SK-N-SH (cell line): Measurements from ENCODE around the gene DNAJB11. TPM values are rescaled to one million over a fixed set of nuclear protein-coding genes. Genes with fewer than 3 reads are reported as not detected.

Source experiments
- CTCF ChIA-PET: fragments of 300-600, 350-600 bp; formaldehyde crosslinking; extraction: SDS; loops from one replicate; lab custom pipeline; 2021; lab: Yijun Ruan, JAX
- POLR2A ChIA-PET: fragments of 350-600 bp; sonication (Branson Sonifier 250); formaldehyde crosslinking; extraction: SDS; loops from one replicate; lab custom pipeline; 2020; ENCODE audit warnings: antibody characterized with exemption, inconsistent platforms; lab: Yijun Ruan, JAX
- DNase-seq: peaks from one replicate; pipeline ENCODE4 v3.0.0; 2012
- H2AFZ ChIP-seq: fragments of 200-600 bp; sonication (generic); 2 replicates; pipeline ENCODE4 v1.8.1; 2016; ENCODE audit warnings: antibody characterized with exemption, mild to moderate bottlenecking, low read depth
- H3F3A ChIP-seq: fragments of 200-600 bp; sonication (generic); replicated peaks from 2 replicates; pipeline ENCODE3; 2016; ENCODE audit warnings: antibody characterized with exemption, mild to moderate bottlenecking; ENCODE audit not compliant: insufficient read depth
- H3K27ac ChIP-seq, 2 experiments: fragments of 200-500 bp in 1 of 2; fragments of 200-600 bp in 1 of 2; sonication (Bioruptor generic) in 1 of 2; sonication (generic), shearing (Covaris generic) in 1 of 2; 2 replicates each; pipeline versions ENCODE4 v1.5.1 to v1.6.1; 2014 to 2016; ENCODE audit warnings: low read depth in 2 of 2, inconsistent platforms in 1 of 2, low read length in 1 of 2, mild to moderate bottlenecking in 1 of 2, mixed read lengths in 1 of 2
- H3K27me3 ChIP-seq: fragments of 200-600 bp; sonication (generic), shearing (Covaris generic); 2 replicates; pipeline ENCODE4 v1.6.1; 2016; ENCODE audit warnings: mixed run types; ENCODE audit not compliant: insufficient read depth
- H3K36me3 ChIP-seq, 2 experiments: fragments of 200-500 bp in 1 of 2; fragments of 200-600 bp in 1 of 2; sonication (Bioruptor generic) in 1 of 2; sonication (generic) in 1 of 2; replicated peaks in 1 of 2; 2 replicates each; pipeline versions ENCODE3 to v1.5.1; 2014 to 2016; ENCODE audit warnings: low read length in 1 of 2, mild to moderate bottlenecking in 1 of 2; ENCODE audit not compliant: insufficient read depth in 2 of 2, control insufficient read depth in 1 of 2
- H3K4me1 ChIP-seq, 2 experiments: fragments of 200-500 bp in 1 of 2; fragments of 200-600 bp in 1 of 2; sonication (Bioruptor generic) in 1 of 2; sonication (generic), shearing (Covaris generic) in 1 of 2; 2 replicates each; pipeline versions ENCODE4 v1.5.1 to v1.6.1; 2014 to 2016; ENCODE audit warnings: low read depth in 1 of 2, low read length in 1 of 2, mixed run types in 1 of 2; ENCODE audit not compliant: insufficient read depth in 2 of 2, control insufficient read depth in 1 of 2
- H3K4me2 ChIP-seq: fragments of 200-600 bp; sonication (generic), shearing (Covaris generic); 2 replicates; pipeline ENCODE4 v1.6.1; 2017; ENCODE audit warnings: mixed run types
- H3K4me3 ChIP-seq, 2 experiments: fragments of 200-500 bp in 1 of 2; fragments of 200-600 bp in 1 of 2; sonication (Bioruptor generic) in 1 of 2; sonication (generic), shearing (Covaris generic) in 1 of 2; 2 replicates each; pipeline versions ENCODE4 v1.5.1 to v1.8.1; 2014 to 2016; ENCODE audit warnings: low read depth in 2 of 2, inconsistent platforms in 1 of 2, low read length in 1 of 2, mild to moderate bottlenecking in 1 of 2, mixed read lengths in 1 of 2, moderate library complexity in 1 of 2
- H3K79me2 ChIP-seq: fragments of 200-600 bp; sonication (generic); 2 replicates; pipeline ENCODE4 v1.8.1; 2017; ENCODE audit warnings: mild to moderate bottlenecking; ENCODE audit not compliant: insufficient read depth
- H3K9ac ChIP-seq: fragments of 200-600 bp; sonication (generic); 2 replicates; pipeline ENCODE4 v1.6.1; 2017; ENCODE audit warnings: mixed run types
- H3K9me2 ChIP-seq: fragments of 200-600 bp; sonication (generic); 2 replicates; pipeline ENCODE4 v1.6.1; 2017; ENCODE audit warnings: mixed run types
- H3K9me3 ChIP-seq: fragments of 200-600 bp; sonication (generic); 2 replicates; pipeline ENCODE4 v1.6.1; 2017; ENCODE audit warnings: mixed run types, mild to moderate bottlenecking, moderate library complexity
- H4K20me1 ChIP-seq: fragments of 200-600 bp; sonication (generic); 2 replicates; pipeline ENCODE4 v1.6.1; 2017; ENCODE audit warnings: mild to moderate bottlenecking, mixed run types; ENCODE audit not compliant: insufficient read depth
- CTCF ChIP-seq: fragments of 200-600 bp; sonication (generic); IDR thresholded peaks from 2 replicates; pipeline ENCODE4 v1.6.1; 2017; ENCODE audit warnings: antibody characterized with exemption, mild to moderate bottlenecking, moderate library complexity
- ELF1 ChIP-seq: IDR thresholded peaks from 2 replicates; pipeline ENCODE4 v1.4.0; 2012
- EP300 ChIP-seq, 2 experiments: IDR thresholded peaks; 2 replicates each; pipeline versions ENCODE4 v1.4.0 to v1.6.1; 2012; ENCODE audit warnings: borderline replicate concordance in 1 of 2, low read depth in 1 of 2, low read length in 1 of 2
- EZH2phosphoT487 ChIP-seq: fragments of 200-600 bp; sonication (generic); IDR thresholded peaks from 2 replicates; pipeline ENCODE4 v1.6.1; 2017; ENCODE audit warnings: low read depth, mixed run types, mild to moderate bottlenecking, antibody characterized with exemption, moderate library complexity, borderline replicate concordance
- JUND ChIP-seq: IDR thresholded peaks from 2 replicates; pipeline ENCODE4 v1.4.0; 2012
- MEF2A ChIP-seq: IDR thresholded peaks from 2 replicates; pipeline ENCODE4 v1.4.0; 2012; ENCODE audit warnings: low read depth, borderline replicate concordance
- NRF1 ChIP-seq: IDR thresholded peaks from 2 replicates; pipeline ENCODE4 v1.6.1; 2012; ENCODE audit warnings: low read depth, mild to moderate bottlenecking, low read length
- RAD21 ChIP-seq: IDR thresholded peaks from 2 replicates; pipeline ENCODE4 v1.6.1; 2012; ENCODE audit warnings: mild to moderate bottlenecking, low read length
- RXRA ChIP-seq: IDR thresholded peaks from 2 replicates; pipeline ENCODE4 v1.4.0; 2012; ENCODE audit warnings: low read depth, mild to moderate bottlenecking, borderline replicate concordance
- SMC3 ChIP-seq: IDR thresholded peaks from 2 replicates; pipeline ENCODE4 v1.6.1; 2012; ENCODE audit warnings: low read depth, low read length, improper control_type of control experiment
- TAF1 ChIP-seq: IDR thresholded peaks from 2 replicates; pipeline ENCODE4 v1.6.1; 2012; ENCODE audit warnings: low read depth, mild to moderate bottlenecking, low read length, moderate library complexity, borderline replicate concordance
- WGBS: methylation state at CpG from one replicate; pipeline ENCODE4 v1.1.6; 2017; ENCODE audit warnings: low lambda C conversion rate; 5-methylcytosine and 5-hydroxymethylcytosine counted together
- polyA plus RNA-seq, 3 experiments: library from polyadenylated mRNA; depleted of rRNA; stranded (reverse); fragments of >200 nt; gene quantifications; 2 replicates each; pipeline ENCODE4 v1.2.3, GENCODE V29; 2012
- TF ChIP-seq, protein P1 (sequence below): IDR thresholded peaks from 2 replicates; pipeline ENCODE4 v1.4.0; 2012; ENCODE audit warnings: low read depth, borderline replicate concordance
- TF ChIP-seq, protein P2 (sequence below): IDR thresholded peaks from 2 replicates; pipeline ENCODE4 v1.6.1; 2012; ENCODE audit warnings: mild to moderate bottlenecking, low read depth, low read length, moderate library complexity
- TF ChIP-seq, protein P3 (sequence below): IDR thresholded peaks from 2 replicates; pipeline ENCODE4 v1.4.0; 2012; ENCODE audit warnings: low read depth, borderline replicate concordance

DNAJB11 gene
- polyA plus RNA-seq, 1 of the 3 experiments (the other 2 are of a cell fraction), result 33.3 TPM

DNA sequence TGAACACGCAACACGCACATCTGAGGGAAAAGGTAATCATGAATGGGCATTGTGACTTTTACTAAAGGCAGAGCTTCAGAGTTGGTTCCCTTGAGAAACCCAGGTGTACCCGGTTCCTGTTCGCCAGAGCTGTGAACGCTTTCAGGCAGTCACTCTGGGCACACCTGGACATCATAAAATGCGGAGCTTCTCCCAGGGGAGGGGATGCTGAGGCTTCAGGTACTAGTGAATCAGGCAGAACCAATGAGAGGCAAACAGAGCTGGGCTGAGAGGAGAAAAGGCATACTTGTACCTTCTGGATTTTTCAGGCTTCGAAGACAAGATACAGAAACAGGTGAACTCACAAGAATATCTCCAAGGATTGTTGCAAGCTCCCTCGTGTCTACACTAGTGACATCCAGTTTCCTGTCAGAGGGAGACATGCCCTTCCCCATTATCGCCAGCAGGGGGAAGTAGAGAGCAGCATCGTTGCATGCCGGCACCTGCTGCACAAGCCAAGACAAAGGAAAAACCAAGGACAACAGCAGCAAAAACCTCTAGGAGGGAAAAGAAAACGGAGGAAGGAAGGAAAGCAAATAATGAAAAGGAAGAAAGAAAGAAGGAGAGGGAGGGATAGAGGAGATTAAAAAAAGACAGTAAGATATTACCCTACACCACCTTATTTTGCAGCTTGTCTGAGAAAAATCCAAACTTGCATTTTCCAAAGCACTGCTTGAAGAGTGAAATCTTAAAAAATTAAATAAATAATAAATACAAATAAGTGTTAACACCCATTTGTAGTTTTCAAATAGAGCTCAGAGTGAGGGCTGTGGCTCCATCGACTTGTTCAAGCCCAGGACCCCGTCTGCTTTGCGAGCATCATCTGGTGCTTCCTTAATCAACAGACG is 44.3 kb downstream of the DNAJB11 start (continued):
- TF ChIP-seq EP300 (IDR thresholded peaks at IDR 0.05; ENCODE audit: borderline replicate concordance in 1 of 2, low read depth in 1 of 2, low read length in 1 of 2) (no peak), SMC3 (peak; percentile 84)
- TF ChIP-seq, protein P1, sequence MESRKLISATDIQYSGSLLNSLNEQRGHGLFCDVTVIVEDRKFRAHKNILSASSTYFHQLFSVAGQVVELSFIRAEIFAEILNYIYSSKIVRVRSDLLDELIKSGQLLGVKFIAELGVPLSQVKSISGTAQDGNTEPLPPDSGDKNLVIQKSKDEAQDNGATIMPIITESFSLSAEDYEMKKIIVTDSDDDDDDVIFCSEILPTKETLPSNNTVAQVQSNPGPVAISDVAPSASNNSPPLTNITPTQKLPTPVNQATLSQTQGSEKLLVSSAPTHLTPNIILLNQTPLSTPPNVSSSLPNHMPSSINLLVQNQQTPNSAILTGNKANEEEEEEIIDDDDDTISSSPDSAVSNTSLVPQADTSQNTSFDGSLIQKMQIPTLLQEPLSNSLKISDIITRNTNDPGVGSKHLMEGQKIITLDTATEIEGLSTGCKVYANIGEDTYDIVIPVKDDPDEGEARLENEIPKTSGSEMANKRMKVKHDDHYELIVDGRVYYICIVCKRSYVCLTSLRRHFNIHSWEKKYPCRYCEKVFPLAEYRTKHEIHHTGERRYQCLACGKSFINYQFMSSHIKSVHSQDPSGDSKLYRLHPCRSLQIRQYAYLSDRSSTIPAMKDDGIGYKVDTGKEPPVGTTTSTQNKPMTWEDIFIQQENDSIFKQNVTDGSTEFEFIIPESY, result no peak

GRCh38 chr3:186616299-186616617 is 45.7 kb downstream of the DNAJB11 start:
- H3K4me3 ChIP-seq, result no peak overlapping the region; a peak in 1 of 4 replicates
- ChIA-PET CTCF (interaction anchor here (0.8 to 8.6 kb wide), 22 partner anchors 8 to 673 kb away, joined by 3 to 167 read pairs (median 6); partner anchors contain the start of genes FETUB, HRG and RPL39L), POLR2A (interaction anchor here (4.9 kb wide), 1 partner anchor 168 kb away, joined by 31 read pairs; the partner anchor contains the start of gene EIF4A2)
- peaks cover 28% of the 10 kb centered on the region; the same call in 1 of the 2 replicates for H3K27me3 ChIP-seq
- 88% methylated on average over 8 of the region's 8 CpGs for WGBS
- H3K4me2 ChIP-seq, result peak overlapping the region; percentile 59; the same call in 1 of the 2 replicates
- H3F3A ChIP-seq, result no peaks in the 10 kb centered on the region
- H3K9ac ChIP-seq, result no peak overlapping the region
- H3K79me2 ChIP-seq, result no peaks in the 10 kb centered on the region
- no peaks in the 10 kb centered on the region for H3K36me3 ChIP-seq
- H3K9me3 ChIP-seq, result no peaks in the 10 kb centered on the region
- peaks cover 0 to 7% of the 10 kb centered on the region in 2 experiments; a peak in 2 of 4 replicates for H3K4me1 ChIP-seq
- H2AFZ ChIP-seq, result no peak overlapping the region
- H3K9me2 ChIP-seq, result no peaks in the 10 kb centered on the region
- H4K20me1 ChIP-seq, result no peaks in the 10 kb centered on the region
- no peak for DNase-seq
- H3K27ac ChIP-seq, result no peak overlapping the region
- TF ChIP-seq EZH2phosphoT487, result no peak
- TF ChIP-seq, protein P2, sequence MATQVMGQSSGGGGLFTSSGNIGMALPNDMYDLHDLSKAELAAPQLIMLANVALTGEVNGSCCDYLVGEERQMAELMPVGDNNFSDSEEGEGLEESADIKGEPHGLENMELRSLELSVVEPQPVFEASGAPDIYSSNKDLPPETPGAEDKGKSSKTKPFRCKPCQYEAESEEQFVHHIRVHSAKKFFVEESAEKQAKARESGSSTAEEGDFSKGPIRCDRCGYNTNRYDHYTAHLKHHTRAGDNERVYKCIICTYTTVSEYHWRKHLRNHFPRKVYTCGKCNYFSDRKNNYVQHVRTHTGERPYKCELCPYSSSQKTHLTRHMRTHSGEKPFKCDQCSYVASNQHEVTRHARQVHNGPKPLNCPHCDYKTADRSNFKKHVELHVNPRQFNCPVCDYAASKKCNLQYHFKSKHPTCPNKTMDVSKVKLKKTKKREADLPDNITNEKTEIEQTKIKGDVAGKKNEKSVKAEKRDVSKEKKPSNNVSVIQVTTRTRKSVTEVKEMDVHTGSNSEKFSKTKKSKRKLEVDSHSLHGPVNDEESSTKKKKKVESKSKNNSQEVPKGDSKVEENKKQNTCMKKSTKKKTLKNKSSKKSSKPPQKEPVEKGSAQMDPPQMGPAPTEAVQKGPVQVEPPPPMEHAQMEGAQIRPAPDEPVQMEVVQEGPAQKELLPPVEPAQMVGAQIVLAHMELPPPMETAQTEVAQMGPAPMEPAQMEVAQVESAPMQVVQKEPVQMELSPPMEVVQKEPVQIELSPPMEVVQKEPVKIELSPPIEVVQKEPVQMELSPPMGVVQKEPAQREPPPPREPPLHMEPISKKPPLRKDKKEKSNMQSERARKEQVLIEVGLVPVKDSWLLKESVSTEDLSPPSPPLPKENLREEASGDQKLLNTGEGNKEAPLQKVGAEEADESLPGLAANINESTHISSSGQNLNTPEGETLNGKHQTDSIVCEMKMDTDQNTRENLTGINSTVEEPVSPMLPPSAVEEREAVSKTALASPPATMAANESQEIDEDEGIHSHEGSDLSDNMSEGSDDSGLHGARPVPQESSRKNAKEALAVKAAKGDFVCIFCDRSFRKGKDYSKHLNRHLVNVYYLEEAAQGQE, result no peak
- TF ChIP-seq NRF1, result no peak
- TF ChIP-seq CTCF, result no peak
- no peak for TF ChIP-seq RXRA
- no peak for TF ChIP-seq ELF1
- TF ChIP-seq, protein P3, sequence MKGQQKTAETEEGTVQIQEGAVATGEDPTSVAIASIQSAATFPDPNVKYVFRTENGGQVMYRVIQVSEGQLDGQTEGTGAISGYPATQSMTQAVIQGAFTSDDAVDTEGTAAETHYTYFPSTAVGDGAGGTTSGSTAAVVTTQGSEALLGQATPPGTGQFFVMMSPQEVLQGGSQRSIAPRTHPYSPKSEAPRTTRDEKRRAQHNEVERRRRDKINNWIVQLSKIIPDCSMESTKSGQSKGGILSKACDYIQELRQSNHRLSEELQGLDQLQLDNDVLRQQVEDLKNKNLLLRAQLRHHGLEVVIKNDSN, result no peak
- TF ChIP-seq JUND, result no peak
- no peak for TF ChIP-seq RAD21
- TF ChIP-seq TAF1, result no peak
- no peak for TF ChIP-seq MEF2A
